ENCODE measurements around the gene SSBP4. TPM values are rescaled to one million over a fixed set of nuclear protein-coding genes. Genes with fewer than 3 reads are reported as not detected.
"Not testable (repeated sequence)": the region's sequence is repeated elsewhere in the genome, so short reads cannot be mapped to it uniquely, and the experiment has no call there.

SSBP4 gene
- total RNA-seq (100 to 1,000 TPM; 111 to 131 TPM), polyA plus RNA-seq (108 TPM)

- Histone ChIP-seq H3K4me3 (ENCODE audit: low read length) (peak within 1 kb of the TSS; percentile 81), H3K27me3 (ENCODE audit: insufficient read depth, low read length, poor library complexity, severe bottlenecking) (peaks cover 4% of the 10 kb centered on the region), H3K36me3 (ENCODE audit: insufficient read depth, low read length) (no peaks in the 10 kb centered on the region), H3K9me3 (ENCODE audit: low read length) (no peaks in the 10 kb centered on the region), H3K27ac (ENCODE audit: low read depth, low read length) (peak within 1 kb of the TSS; percentile 83), H3K4me1 (ENCODE audit: insufficient read depth, low read length) (peaks cover 86% of the 10 kb centered on the region)
- ChIA-PET CTCF (interaction anchor here (1.0 to 10.5 kb wide), 12 partner anchors 8 to 413 kb away, joined by 3 to 100 read pairs (median 6); partner anchors contain the start of gene UPF1), POLR2A (interaction anchor here (0.6 to 8.3 kb wide), 9 partner anchors 9 to 784 kb away, joined by 3 to 97 read pairs (median 6); partner anchors contain the start of genes ISYNA1, JUND and NR2C2AP)
- peaks cover 0 to 6% of the 10 kb centered on the region in 2 donors for H3K27me3 Mint-ChIP-seq
- H3K36me3 Mint-ChIP-seq = peaks cover 0 to 5% (median 0%) of the 10 kb centered on the region in 3 donors
- peak within 1 kb of the TSS; percentile 90 to 98 (median 94) for H3K4me3 Mint-ChIP-seq
- H3K27ac Mint-ChIP-seq = peak within 1 kb of the TSS; percentile 94 to 100 (median 98)
- peak; percentile 59 to 83 (median 75) for DNase-seq
- H3K9me3 Mint-ChIP-seq = no peaks in the 10 kb centered on the region
- peaks cover 70 to 88% (median 87%) of the 10 kb centered on the region in 3 donors for H3K4me1 Mint-ChIP-seq
Observed at GRCh38 chr19:18419195-18419698, at the start of gene SSBP4. TSS of gene SSBP4 (plus strand) at chr19:18419398. CDS start at chr19:18419649, 251 bp downstream.

GRCh38 chr19:18373407-18373891 lies 45.7 kb upstream of the SSBP4 start:
- H3K9me3 Mint-ChIP-seq = no peaks in the 10 kb centered on the region
- Histone ChIP-seq H3K36me3 (ENCODE audit: insufficient read depth, low read length) (no peaks in the 10 kb centered on the region), H3K4me1 (ENCODE audit: insufficient read depth, low read length) (peaks cover 9% of the 10 kb centered on the region), H3K27me3 (ENCODE audit: insufficient read depth, low read length, poor library complexity, severe bottlenecking) (no peaks in the 10 kb centered on the region), H3K9me3 (ENCODE audit: low read length) (no peaks in the 10 kb centered on the region), H3K27ac (ENCODE audit: low read depth, low read length) (peak overlapping the region; percentile 80), H3K4me3 (ENCODE audit: low read length) (no peak overlapping the region)
- no peaks in the 10 kb centered on the region for H3K36me3 Mint-ChIP-seq
- no peak for DNase-seq
- H3K4me1 Mint-ChIP-seq = peaks cover 9 to 15% (median 14%) of the 10 kb centered on the region in 3 donors
- H3K27me3 Mint-ChIP-seq = no peaks in the 10 kb centered on the region
- ChIA-PET POLR2A (interaction anchor here (0.6 kb wide), 1 partner anchor 9 kb away, joined by 3 read pairs; no protein-coding TSS in a partner anchor), CTCF (interaction anchor here (1.1 to 2.3 kb wide), 4 partner anchors 15 to 122 kb away, joined by 3 to 11 read pairs (median 6); no protein-coding TSS in a partner anchor)
- peak overlapping the region in 3 of 7 donors; percentile 4 to 76 (median 17) for H3K4me3 Mint-ChIP-seq
- H3K27ac Mint-ChIP-seq = peak overlapping the region in 3 of 8 donors; percentile 26 to 63 (median 44)

DNA sequence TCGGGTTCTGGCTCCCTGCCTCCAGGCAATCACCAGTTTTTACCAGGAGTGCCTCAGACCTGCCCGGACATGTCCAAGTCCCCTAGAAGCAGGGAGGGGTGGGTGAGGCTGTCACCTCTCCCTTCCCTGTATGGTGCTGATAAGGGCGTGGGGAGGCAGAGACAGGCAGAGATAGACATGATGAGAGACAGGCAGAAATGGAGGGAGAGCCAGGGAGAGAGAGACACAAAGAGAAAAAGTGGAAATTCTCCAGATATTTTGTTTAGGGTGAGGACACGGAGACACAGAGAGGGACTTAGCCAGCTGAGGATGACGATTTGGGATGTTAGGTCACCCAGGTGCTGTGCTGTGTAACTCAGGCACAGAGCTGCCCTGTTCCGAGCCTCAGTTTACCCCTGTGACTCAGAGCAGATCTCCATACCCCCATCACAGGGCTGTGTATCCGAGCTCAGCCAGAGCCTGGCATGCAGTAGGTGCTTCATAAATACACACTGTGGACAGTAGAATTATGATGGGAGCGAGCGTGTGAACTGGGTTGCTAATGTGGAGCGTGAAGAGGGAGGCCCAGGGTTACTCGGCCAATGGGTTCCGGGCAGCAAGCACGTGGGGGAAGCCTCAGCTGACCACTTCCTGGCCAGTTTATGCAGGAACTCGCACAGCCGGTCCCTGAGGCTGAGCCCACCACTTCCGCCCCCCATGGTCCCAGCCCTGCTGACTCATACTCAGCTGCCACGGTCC lies 45.1 kb upstream of the SSBP4 start:
- H3K27ac Mint-ChIP-seq = peak overlapping the region in 5 of 8 donors; percentile 26 to 80 (median 52)
- peak overlapping the region in 6 of 7 donors; percentile 2 to 76 (median 18) for H3K4me3 Mint-ChIP-seq
- H3K9me3 Mint-ChIP-seq = no peaks in the 10 kb centered on the region
- Histone ChIP-seq H3K27ac (ENCODE audit: low read depth, low read length) (peak overlapping the region; percentile 80), H3K9me3 (ENCODE audit: low read length) (no peaks in the 10 kb centered on the region), H3K4me1 (ENCODE audit: insufficient read depth, low read length) (peaks cover 9% of the 10 kb centered on the region), H3K36me3 (ENCODE audit: insufficient read depth, low read length) (no peaks in the 10 kb centered on the region), H3K4me3 (ENCODE audit: low read length) (no peak overlapping the region), H3K27me3 (ENCODE audit: insufficient read depth, low read length, poor library complexity, severe bottlenecking) (no peaks in the 10 kb centered on the region)
- POLR2A ChIA-PET = no interaction called here
- peak in 3 of 5 donors; percentile 27 to 73 (median 29) for DNase-seq
- no peaks in the 10 kb centered on the region for H3K27me3 Mint-ChIP-seq
- CTCF ChIA-PET = interaction anchor here (1.1 to 1.8 kb wide), 3 partner anchors 14 to 123 kb away, joined by 3 to 8 read pairs (median 4); no protein-coding TSS in a partner anchor
- no peaks in the 10 kb centered on the region for H3K36me3 Mint-ChIP-seq
- peaks cover 9 to 15% (median 14%) of the 10 kb centered on the region in 3 donors for H3K4me1 Mint-ChIP-seq

GRCh38 chr19:18377026-18377425 lies 42.2 kb upstream of the SSBP4 start:
- H3K4me1 ChIP-seq (ENCODE audit: insufficient read depth, low read length) = peaks cover 9% of the 10 kb centered on the region
- H3K9me3 Mint-ChIP-seq = no peaks in the 10 kb centered on the region
- peaks cover 3 to 6% of the 10 kb centered on the region in 2 donors for H3K27me3 Mint-ChIP-seq
- H3K4me1 Mint-ChIP-seq = peaks cover 9 to 15% (median 14%) of the 10 kb centered on the region in 3 donors
- DNase-seq = no peak
- H3K36me3 Mint-ChIP-seq = no peaks in the 10 kb centered on the region
- H3K4me3 ChIP-seq (ENCODE audit: low read length) = no peak overlapping the region
- POLR2A ChIA-PET = no interaction called here
- CTCF ChIA-PET = interaction anchor here (1.6 kb wide), 1 partner anchor 12 kb away, joined by 8 read pairs; no protein-coding TSS in a partner anchor
- H3K9me3 ChIP-seq (ENCODE audit: low read length) = no peaks in the 10 kb centered on the region
- no peak overlapping the region for H3K4me3 Mint-ChIP-seq
- peak overlapping the region in 1 of 8 donors; percentile 4 for H3K27ac Mint-ChIP-seq
- no peak overlapping the region for H3K27ac ChIP-seq (ENCODE audit: low read depth, low read length)
- H3K36me3 ChIP-seq (ENCODE audit: insufficient read depth, low read length) = no peaks in the 10 kb centered on the region
- H3K27me3 ChIP-seq (ENCODE audit: insufficient read depth, low read length, poor library complexity, severe bottlenecking) = no peaks in the 10 kb centered on the region

GRCh38 chr19:18379803-18380747 lies 39.1 kb upstream of the SSBP4 start:
- POLR2A ChIA-PET = interaction anchor here (0.9 kb wide), 1 partner anchor 101 kb away, joined by 3 read pairs; no protein-coding TSS in a partner anchor
- Mint-ChIP-seq H3K4me1 (no peaks in the 10 kb centered on the region), H3K27me3 (peaks cover 15 to 17% of the 10 kb centered on the region in 2 donors), H3K9me3 (no peaks in the 10 kb centered on the region), H3K27ac (no peak overlapping the region), H3K36me3 (no peaks in the 10 kb centered on the region), H3K4me3 (no peak overlapping the region)
- Histone ChIP-seq H3K36me3 (ENCODE audit: insufficient read depth, low read length) (no peaks in the 10 kb centered on the region), H3K27me3 (ENCODE audit: insufficient read depth, low read length, poor library complexity, severe bottlenecking) (no peaks in the 10 kb centered on the region), H3K4me1 (ENCODE audit: insufficient read depth, low read length) (no peaks in the 10 kb centered on the region), H3K4me3 (ENCODE audit: low read length) (no peak overlapping the region), H3K27ac (ENCODE audit: low read depth, low read length) (peak overlapping the region; percentile 57), H3K9me3 (ENCODE audit: low read length) (no peaks in the 10 kb centered on the region)
- DNase-seq = no peak
- CTCF ChIA-PET = interaction anchor here (0.6 to 2.2 kb wide), 3 partner anchors 57 to 433 kb away, joined by 3 to 6 read pairs (median 3); partner anchors contain the start of gene LSM4

- H3K27me3 Mint-ChIP-seq = peaks cover 17 to 24% of the 10 kb centered on the region in 2 donors
- H3K4me1 ChIP-seq (ENCODE audit: insufficient read depth, low read length) = no peaks in the 10 kb centered on the region
- no peak overlapping the region for H3K27ac Mint-ChIP-seq
- no peak overlapping the region for H3K4me3 ChIP-seq (ENCODE audit: low read length)
- H3K9me3 ChIP-seq (ENCODE audit: low read length) = no peaks in the 10 kb centered on the region
- peak overlapping the region; percentile 57 for H3K27ac ChIP-seq (ENCODE audit: low read depth, low read length)
- H3K4me1 Mint-ChIP-seq = no peaks in the 10 kb centered on the region
- peaks cover under 1% of the 10 kb centered on the region for H3K27me3 ChIP-seq (ENCODE audit: insufficient read depth, low read length, poor library complexity, severe bottlenecking)
- no peak for DNase-seq
- no peaks in the 10 kb centered on the region for H3K36me3 ChIP-seq (ENCODE audit: insufficient read depth, low read length)
- H3K36me3 Mint-ChIP-seq = no peaks in the 10 kb centered on the region
- H3K4me3 Mint-ChIP-seq = no peak overlapping the region
- ChIA-PET POLR2A (interaction anchor here (0.9 kb wide), 1 partner anchor 102 kb away, joined by 3 read pairs; no protein-coding TSS in a partner anchor), CTCF (interaction anchor here (0.6 to 2.2 kb wide), 3 partner anchors 58 to 434 kb away, joined by 3 to 6 read pairs (median 3); partner anchors contain the start of gene LSM4)
- no peaks in the 10 kb centered on the region for H3K9me3 Mint-ChIP-seq
Observed at GRCh38 chr19:18380843-18381242, 38.4 kb upstream of the SSBP4 start.

GRCh38 chr19:18383622-18384021 lies 35.6 kb upstream of the SSBP4 start:
- H3K36me3 ChIP-seq (ENCODE audit: insufficient read depth, low read length); H3K36me3 Mint-ChIP-seq; H3K27ac Mint-ChIP-seq; H3K4me3 Mint-ChIP-seq; H3K9me3 ChIP-seq (ENCODE audit: low read length); H3K4me3 ChIP-seq (ENCODE audit: low read length); DNase-seq; CTCF ChIA-PET; POLR2A ChIA-PET; H3K9me3 Mint-ChIP-seq; H3K4me1 ChIP-seq (ENCODE audit: insufficient read depth, low read length); H3K27ac ChIP-seq (ENCODE audit: low read depth, low read length): not testable (repeated sequence)
- peaks cover 17 to 39% of the 10 kb centered on the region in 2 donors for H3K27me3 Mint-ChIP-seq
- peaks cover 19% of the 10 kb centered on the region for H3K27me3 ChIP-seq (ENCODE audit: insufficient read depth, low read length, poor library complexity, severe bottlenecking)
- H3K4me1 Mint-ChIP-seq = peaks cover 5 to 13% (median 8%) of the 10 kb centered on the region in 3 donors

All from CD8-positive, alpha-beta memory T cell (primary cell).